GOT3 (cell line): ENCODE results near the gene CLCA1.
"Not testable (repeated sequence)": the region's sequence is repeated elsewhere in the genome, so short reads cannot be mapped to it uniquely, and the experiment has no call there.

Experiments
- DNase-seq: peaks from one replicate; lab custom pipeline; 2025; ENCODE audit warnings: mixed read lengths; lab: John Stamatoyannopoulos, UW

CLCA1 gene

GRCh38 chr1:86466109-86466844, 2.5 kb upstream of the CLCA1 start:
- DNase-seq, result no peak

GRCh38 chr1:86466986-86467385, 1.7 kb upstream of the CLCA1 start:
- DNase-seq, result no peak

GRCh38 chr1:86470859-86471258, 2.1 kb downstream of the CLCA1 start:
- no peak for DNase-seq

- DNase-seq, result no peak
These were observed 2.6 kb downstream of the CLCA1 start for GRCh38 chr1:86471291-86471690.

- no peak for DNase-seq
These were observed 3.4 kb downstream of the CLCA1 start for GRCh38 chr1:86472152-86472551.

GRCh38 chr1:86472767-86473166, 4.0 kb downstream of the CLCA1 start:
- no peak for DNase-seq

GRCh38 chr1:86477256-86477655, 8.5 kb downstream of the CLCA1 start:
- no peak for DNase-seq

- no peak for DNase-seq
These were observed 9.0 kb downstream of the CLCA1 start for GRCh38 chr1:86477682-86478081.

GRCh38 chr1:86478416-86479156, 9.9 kb downstream of the CLCA1 start:
- no peak for DNase-seq

GRCh38 chr1:86481966-86482365, 13.2 kb downstream of the CLCA1 start:
- no peak for DNase-seq

- DNase-seq, result peak; percentile 9
These were observed 18.5 kb downstream of the CLCA1 start for GRCh38 chr1:86487131-86487810.

GRCh38 chr1:86487811-86488141, 19.0 kb downstream of the CLCA1 start:
- DNase-seq, result no peak

- DNase-seq, result no peak
These were observed 20.6 kb downstream of the CLCA1 start for GRCh38 chr1:86489242-86489878.

- no peak for DNase-seq
These were observed 22.6 kb downstream of the CLCA1 start for GRCh38 chr1:86491171-86491950.

- no peak for DNase-seq
These were observed 29.6 kb downstream of the CLCA1 start for GRCh38 chr1:86498281-86498680.

- DNase-seq, result no peak
These were observed 31.4 kb downstream of the CLCA1 start for GRCh38 chr1:86499987-86500593.

- DNase-seq, result no peak
These were observed 32.0 kb downstream of the CLCA1 start for GRCh38 chr1:86500714-86501113.

- not testable (repeated sequence) for DNase-seq
These were observed 33.5 kb downstream of the CLCA1 start for GRCh38 chr1:86502125-86502646.

- no peak for DNase-seq
These were observed 34.1 kb downstream of the CLCA1 start for GRCh38 chr1:86502721-86503405.

GRCh38 chr1:86503406-86504136, 34.8 kb downstream of the CLCA1 start:
- DNase-seq, result no peak
